H1 (cell line): ENCODE data around the gene SFT2D1. TPM values are rescaled to one million over a fixed set of nuclear protein-coding genes. Genes with fewer than 3 reads are reported as not detected.
A peak's percentile ranks its signal among the peaks of the same experiment; 100 is the strongest.

Experiments
- CTCF ChIA-PET: fragments of 300-600 bp; sonication (Branson Sonifier 250); formaldehyde crosslinking; loops from one replicate; lab custom pipeline; 2021; ENCODE audit not compliant: partially characterized antibody; lab: Charles Lee
- POLR2A ChIA-PET: fragments of 300-600 bp; sonication (Branson Sonifier 250); formaldehyde crosslinking; loops from one replicate; lab custom pipeline; 2021; ENCODE audit warnings: inconsistent platforms; ENCODE audit not compliant: partially characterized antibody; lab: Charles Lee
- DNase-seq, 2 experiments: peaks; one replicate each; pipeline versions ENCODE4 v3.0.0 to v3.0.0-alpha.2; 2010 to 2022; ENCODE audit warnings: low spot score in 2 of 2, low read depth in 1 of 2, mixed read lengths in 1 of 2
- FAIRE-seq: peaks from 2 replicates; lab custom pipeline; 2011; peaks lifted over from hg19 to GRCh38; lab: Jason Lieb, UNC
- H2AFZ ChIP-seq: 2 replicates; pipeline ENCODE4 v1.8.1; 2012; ENCODE audit warnings: low read length, inconsistent platforms
- H2AK5ac ChIP-seq: 2 replicates; pipeline ENCODE4 v1.6.1; 2013; ENCODE audit warnings: low read depth, low read length
- H2BK120ac ChIP-seq: replicated peaks from 2 replicates; pipeline ENCODE3; 2013; ENCODE audit warnings: low read depth, low read length, inconsistent platforms
- H2BK12ac ChIP-seq: 2 replicates; pipeline ENCODE4 v1.6.1; 2013; ENCODE audit warnings: low read depth, low read length
- H2BK15ac ChIP-seq: 2 replicates; pipeline ENCODE4 v1.6.1; 2013; ENCODE audit warnings: low read length
- H2BK20ac ChIP-seq: 2 replicates; pipeline ENCODE4 v1.6.1; 2013; ENCODE audit warnings: low read length
- H2BK5ac ChIP-seq: 2 replicates; pipeline ENCODE4 v1.6.1; 2013; ENCODE audit warnings: low read depth, low read length
- H3K14ac ChIP-seq: 2 replicates; pipeline ENCODE4 v1.6.1; 2013; ENCODE audit warnings: inconsistent platforms; ENCODE audit not compliant: insufficient read length
- H3K18ac ChIP-seq: 2 replicates; pipeline ENCODE4 v1.6.1; 2013; ENCODE audit warnings: low read length; ENCODE audit errors: extremely low read depth
- H3K23ac ChIP-seq: 2 replicates; pipeline ENCODE4 v1.6.1; 2013; ENCODE audit warnings: inconsistent platforms; ENCODE audit not compliant: insufficient read length
- H3K23me2 ChIP-seq: 2 replicates; pipeline ENCODE4 v1.6.1; 2013; ENCODE audit warnings: low read depth, low read length
- H3K27ac ChIP-seq: 2 replicates; pipeline ENCODE4 v1.6.1; 2011; ENCODE audit warnings: low read depth, low read length, inconsistent platforms
- H3K27me3 ChIP-seq, 4 experiments: replicated peaks in 1 of 4; 1 replicate in 1 of 4; 2 replicates in 3 of 4; pipeline versions ENCODE4 v1.6.1 to v1.8.1; 2011 to 2013; ENCODE audit warnings: low read length in 3 of 4, mild to moderate bottlenecking in 3 of 4, inconsistent platforms in 2 of 4, mixed read lengths in 2 of 4, moderate library complexity in 1 of 4; ENCODE audit not compliant: control insufficient read depth in 3 of 4, insufficient read depth in 3 of 4; ENCODE audit errors: extremely low read depth in 1 of 4
- H3K36me3 ChIP-seq, 4 experiments: 2 replicates each; pipeline versions ENCODE4 v1.6.1 to v1.8.1; 2011 to 2013; ENCODE audit warnings: mild to moderate bottlenecking in 4 of 4, low read length in 3 of 4, moderate library complexity in 2 of 4, control low read depth in 1 of 4, inconsistent platforms in 1 of 4; ENCODE audit not compliant: insufficient read depth in 4 of 4, control insufficient read depth in 2 of 4
- H3K4ac ChIP-seq: replicated peaks from 2 replicates; pipeline ENCODE3; 2013; ENCODE audit warnings: low read length, low read depth, mixed read lengths, inconsistent platforms; ENCODE audit not compliant: insufficient read length
- H3K4me1 ChIP-seq, 4 experiments: replicated peaks in 1 of 4; 1 replicate in 1 of 4; 2 replicates in 3 of 4; pipeline versions ENCODE4 v1.6.1 to v1.8.1; 2011 to 2013; ENCODE audit warnings: low read length in 3 of 4, inconsistent platforms in 2 of 4, mixed read lengths in 1 of 4; ENCODE audit not compliant: insufficient read depth in 4 of 4, control insufficient read depth in 3 of 4
- H3K4me2 ChIP-seq, 2 experiments: 2 replicates each; pipeline versions ENCODE4 v1.6.1 to v1.8.1; 2011 to 2013; ENCODE audit warnings: low read depth in 2 of 2, low read length in 2 of 2, control low read depth in 1 of 2, inconsistent platforms in 1 of 2, mild to moderate bottlenecking in 1 of 2; ENCODE audit not compliant: insufficient read depth in 1 of 2
- H3K4me3 ChIP-seq, 4 experiments: fragments of 200-600, 300-600 bp in 1 of 4; sonication (generic), shearing (Covaris generic), sonication (Bioruptor Twin) in 1 of 4; 2 replicates each; pipeline versions ENCODE4 v1.5.1 to v1.8.1; 2011 to 2016; ENCODE audit warnings: low read length in 4 of 4, low read depth in 3 of 4, control low read depth in 2 of 4, inconsistent platforms in 2 of 4, mild to moderate bottlenecking in 2 of 4, mixed read lengths in 1 of 4, moderate library complexity in 1 of 4; ENCODE audit not compliant: insufficient read depth in 2 of 4; ENCODE audit errors: extremely low read depth in 1 of 4
- H3K56ac ChIP-seq: replicated peaks from 2 replicates; pipeline ENCODE3; 2013; ENCODE audit warnings: low read depth, mild to moderate bottlenecking, mixed read lengths, low read length, inconsistent platforms; ENCODE audit not compliant: insufficient read length
- H3K79me1 ChIP-seq: 2 replicates; pipeline ENCODE4 v1.6.1; 2013; ENCODE audit warnings: low read depth, low read length, control low read depth
- H3K79me2 ChIP-seq, 2 experiments: 2 replicates each; pipeline versions ENCODE4 v1.6.1 to v1.8.1; 2012 to 2013; ENCODE audit warnings: low read length in 2 of 2, mild to moderate bottlenecking in 2 of 2, inconsistent platforms in 1 of 2; ENCODE audit not compliant: insufficient read depth in 2 of 2, control insufficient read depth in 1 of 2
- H3K9ac ChIP-seq, 4 experiments: replicated peaks in 1 of 4; 1 replicate in 1 of 4; 2 replicates in 3 of 4; pipeline versions ENCODE4 v1.6.1 to v1.8.1; 2011 to 2013; ENCODE audit warnings: low read depth in 3 of 4, low read length in 3 of 4, control low read depth in 2 of 4, mild to moderate bottlenecking in 2 of 4, moderate library complexity in 2 of 4, inconsistent platforms in 1 of 4; ENCODE audit errors: extremely low read depth in 1 of 4
- H3K9me3 ChIP-seq, 2 experiments: 2 replicates each; pipeline versions ENCODE4 v1.6.1 to v1.8.1; 2012 to 2013; ENCODE audit warnings: mild to moderate bottlenecking in 2 of 2, moderate library complexity in 2 of 2, control low read depth in 1 of 2, inconsistent platforms in 1 of 2, low read depth in 1 of 2, low read length in 1 of 2, mixed read lengths in 1 of 2; ENCODE audit not compliant: insufficient read depth in 2 of 2
- H4K20me1 ChIP-seq, 2 experiments: replicated peaks in 1 of 2; 2 replicates each; pipeline versions ENCODE3 to v1.8.1; 2011 to 2013; ENCODE audit warnings: inconsistent platforms in 2 of 2, low read length in 2 of 2, mild to moderate bottlenecking in 1 of 2; ENCODE audit not compliant: insufficient read depth in 2 of 2, control insufficient read depth in 1 of 2
- H4K5ac ChIP-seq: 2 replicates; pipeline ENCODE4 v1.6.1; 2013; ENCODE audit warnings: low read length, low read depth, mixed read lengths, inconsistent platforms; ENCODE audit not compliant: insufficient read length
- H4K8ac ChIP-seq: 2 replicates; pipeline ENCODE4 v1.8.0; 2013; ENCODE audit warnings: mild to moderate bottlenecking, moderate library complexity, low read length, inconsistent platforms; ENCODE audit not compliant: insufficient read depth; ENCODE audit errors: extremely low read depth
- H4K91ac ChIP-seq: replicated peaks from 2 replicates; pipeline ENCODE3; 2013; ENCODE audit warnings: low read length, mixed read lengths, inconsistent platforms; ENCODE audit not compliant: insufficient read length
- GABPA ChIP-seq: IDR thresholded peaks from 2 replicates; pipeline ENCODE4 v1.6.1; 2011; ENCODE audit warnings: mild to moderate bottlenecking, low read length, moderate library complexity, borderline replicate concordance; ENCODE audit not compliant: insufficient read depth
- GTF2F1 ChIP-seq: IDR thresholded peaks from 2 replicates; pipeline ENCODE4 v1.6.1; 2012; ENCODE audit warnings: low read depth, low read length, improper control_type of control experiment, borderline replicate concordance
- HDAC2 ChIP-seq, 2 experiments: fragments of 300-600 bp in 1 of 2; sonication (generic) in 1 of 2; IDR thresholded peaks; 2 replicates each; pipeline ENCODE4 v1.6.1; 2011 to 2012; ENCODE audit warnings: low read depth in 2 of 2, low read length in 2 of 2, mild to moderate bottlenecking in 2 of 2, moderate library complexity in 2 of 2, borderline replicate concordance in 1 of 2, inconsistent platforms in 1 of 2
- KDM4A ChIP-seq: IDR thresholded peaks from one replicate; pipeline ENCODE4 v1.7.1; 2012; ENCODE audit warnings: low read depth, mild to moderate bottlenecking, moderate library complexity, low read length, inconsistent platforms; ENCODE audit not compliant: severe bottlenecking
- NRF1 ChIP-seq: IDR thresholded peaks from 2 replicates; pipeline ENCODE4 v1.6.1; 2011; ENCODE audit warnings: mild to moderate bottlenecking, low read depth, low read length, improper control_type of control experiment
- PHF8 ChIP-seq: fragments of 200-600 bp; sonication (generic); conservative IDR thresholded peaks from 2 replicates; pipeline ENCODE4 v1.7.1; 2012; ENCODE audit warnings: low read depth, mild to moderate bottlenecking, inconsistent platforms, low read length, moderate library complexity
- POLR2A ChIP-seq, 2 experiments: IDR thresholded peaks; 1 replicate in 1 of 2; 2 replicates in 1 of 2; pipeline ENCODE4 v1.6.1; 2011; ENCODE audit warnings: low read depth in 2 of 2, low read length in 2 of 2, mild to moderate bottlenecking in 2 of 2; ENCODE audit errors: control extremely low read depth in 1 of 2
- RAD21 ChIP-seq, 2 experiments: IDR thresholded peaks in 1 of 2; conservative IDR thresholded peaks in 1 of 2; 2 replicates each; pipeline ENCODE4 v1.6.1; 2011; ENCODE audit warnings: low read depth in 2 of 2, low read length in 2 of 2, improper control_type of control experiment in 1 of 2, inconsistent platforms in 1 of 2, mild to moderate bottlenecking in 1 of 2, moderate library complexity in 1 of 2
- SIX5 ChIP-seq: IDR thresholded peaks from 2 replicates; pipeline ENCODE4 v1.6.1; 2011; ENCODE audit warnings: mild to moderate bottlenecking, low read depth, low read length
- SP1 ChIP-seq: IDR thresholded peaks from 2 replicates; pipeline ENCODE4 v1.6.1; 2011; ENCODE audit warnings: low read depth, low read length
- TAF7 ChIP-seq: optimal IDR thresholded peaks from 2 replicates; pipeline ENCODE3; 2011; ENCODE audit warnings: low read depth, mild to moderate bottlenecking, inconsistent platforms, low read length, moderate library complexity, borderline replicate concordance
- YY1 ChIP-seq: IDR thresholded peaks from 2 replicates; pipeline ENCODE4 v1.6.1; 2011; ENCODE audit warnings: low read depth, mild to moderate bottlenecking, low read length
- WGBS, 2 experiments: shearing (Covaris generic) in 1 of 2; methylation state at CpG; one replicate each; pipeline versions ENCODE4 v1.1.6 to v1.1.7; 2013 to 2015; ENCODE audit warnings: low lambda C conversion rate in 2 of 2, mixed read lengths in 2 of 2, inconsistent platforms in 1 of 2, low coverage in 1 of 2, missing lambda C conversion rate in 1 of 2; ENCODE audit not compliant: insufficient replicate concordance in 2 of 2, insufficient coverage in 1 of 2, insufficient read length in 1 of 2; ENCODE audit errors: extremely low coverage in 1 of 2, missing lambda C conversion rate in 1 of 2; 5-methylcytosine and 5-hydroxymethylcytosine counted together
- polyA plus RNA-seq, 7 experiments: library from polyadenylated mRNA; depleted of rRNA in 3 of 7; stranded (reverse) in 5 of 7; unstranded in 2 of 7; fragments of >200 nt in 5 of 7; fragments of 200-250 nt in 2 of 7; gene quantifications; 1 replicate in 5 of 7; 2 replicates in 1 of 7; 4 replicates in 1 of 7; pipeline versions ENCODE4 v1.2.1 to v1.2.3, GENCODE V29; 2011 to 2013; ENCODE audit warnings: missing spikeins in 2 of 7, mixed read lengths in 2 of 7
- total RNA-seq: library from RNA; stranded (reverse); fragmentation: NEBNext Ultra II Directional; extraction: Animal tissue kit (Norgen Biotek cat#: 25700); gene quantifications from 2 replicates; pipeline ENCODE4 v1.2.1, GENCODE V29; 2021

SFT2D1 gene
- total and polyA plus RNA-seq, 2 of the 8 experiments (the other 6 are each of a cell fraction or from before 2014, with no cell fraction given), result 52.3 to 76.1 TPM

- no peaks in the 10 kb centered on the region for H3K23me2 ChIP-seq
- TF ChIP-seq SP1 (no peak), NRF1 (no peak), POLR2A (IDR thresholded peaks at IDR 0.05; ENCODE audit: control extremely low read depth in 1 of 2, low read depth in 2 of 2, low read length in 2 of 2) (no peak), GTF2F1 (no peak), RAD21 (IDR thresholded peaks at IDR 0.05 in 1 of 2, conservative IDR thresholded peaks at IDR 0.05 in 1 of 2; ENCODE audit: low read depth in 2 of 2, low read length in 2 of 2) (no peak), KDM4A (no peak), PHF8 (no peak), TAF7 (no peak), HDAC2 (IDR thresholded peaks at IDR 0.05; ENCODE audit: borderline replicate concordance in 1 of 2, low read depth in 2 of 2, low read length in 2 of 2) (no peak), YY1 (no peak), SIX5 (no peak), GABPA (no peak)
- CTCF ChIA-PET, result interaction anchor here (0.7 to 3.2 kb wide), 7 partner anchors 12 to 113 kb away, joined by 3 to 27 read pairs (median 3); no protein-coding TSS in a partner anchor
- H2BK12ac ChIP-seq, result no peak overlapping the region
- POLR2A ChIA-PET, result interaction anchor here (0.8 to 1.6 kb wide), 2 partner anchors 9 to 88 kb away, joined by 4 to 5 read pairs; no protein-coding TSS in a partner anchor
- no peak overlapping the region for H4K5ac ChIP-seq
- H3K56ac ChIP-seq, result no peak overlapping the region
- H3K14ac ChIP-seq, result no peak overlapping the region
- peaks cover 8% of the 10 kb centered on the region; the same call in 1 of the 2 replicates for H3K79me1 ChIP-seq
- H3K27ac ChIP-seq, result no peak overlapping the region
- WGBS, 2 experiments, result 80% methylated on average over 6 of the region's 6 CpGs; no CpG with 5 or more reads in 1 of the 2 experiments
- peaks cover 0 to 3% (median 2%) of the 10 kb centered on the region in 4 experiments; a peak in 2 of 7 replicates for H3K4me1 ChIP-seq
- DNase-seq (peak in 1 of 2 experiments; percentile 35), FAIRE-seq (no peak)
- H3K4me2 ChIP-seq, result no peak overlapping the region
- no peak overlapping the region for H2AK5ac ChIP-seq
- peaks cover 6 to 9% of the 10 kb centered on the region in 2 experiments for H4K20me1 ChIP-seq
- no peak overlapping the region for H3K9ac ChIP-seq
- H3K4me3 ChIP-seq, result no peak overlapping the region
- H3K27me3 ChIP-seq, result no peaks in the 10 kb centered on the region
- no peak overlapping the region for H3K23ac ChIP-seq
- no peak overlapping the region for H2AFZ ChIP-seq
- H3K36me3 ChIP-seq, result peaks cover 3 to 56% (median 13%) of the 10 kb centered on the region in 4 experiments
- no peak overlapping the region for H3K4ac ChIP-seq
- no peak overlapping the region for H2BK20ac ChIP-seq
- no peaks in the 10 kb centered on the region for H3K9me3 ChIP-seq
- H2BK5ac ChIP-seq, result no peak overlapping the region
- H3K79me2 ChIP-seq, result peaks cover 5 to 38% of the 10 kb centered on the region in 2 experiments
- no peak overlapping the region for H2BK120ac ChIP-seq
- H2BK15ac ChIP-seq, result no peak overlapping the region
- H4K8ac ChIP-seq, result no peak overlapping the region
- H4K91ac ChIP-seq, result no peak overlapping the region
- H3K18ac ChIP-seq, result no peak overlapping the region
These were observed 16.8 kb downstream of the SFT2D1 start for GRCh38 chr6:166325383-166326042.
